Gastrocnemius medialis (tissue), 4 donors: ENCODE measurements around the gene CBR4.

ENCODE experiments used
- POLR2A ChIP-seq, 2 donors: fragments of 450-650 bp; IDR thresholded peaks; one replicate each; pipeline ENCODE4 v1.6.1; 2017; ENCODE audit warnings: antibody characterized with exemption in 2 of 2, mild to moderate bottlenecking in 2 of 2, moderate library complexity in 2 of 2
- TF ChIP-seq, protein P1 (sequence below), 5 experiments: fragments of 450-650 bp in 3 of 5; fragments of 200-600 bp in 2 of 5; sonication (generic) in 2 of 5; IDR thresholded peaks in 4 of 5; conservative IDR thresholded peaks in 1 of 5; 1 replicate in 4 of 5; 2 replicates in 1 of 5; pipeline ENCODE4 v1.5.1; 2016 to 2019; ENCODE audit warnings: antibody characterized with exemption in 5 of 5, mild to moderate bottlenecking in 3 of 5, moderate library complexity in 3 of 5

- TF ChIP-seq, protein P1, sequence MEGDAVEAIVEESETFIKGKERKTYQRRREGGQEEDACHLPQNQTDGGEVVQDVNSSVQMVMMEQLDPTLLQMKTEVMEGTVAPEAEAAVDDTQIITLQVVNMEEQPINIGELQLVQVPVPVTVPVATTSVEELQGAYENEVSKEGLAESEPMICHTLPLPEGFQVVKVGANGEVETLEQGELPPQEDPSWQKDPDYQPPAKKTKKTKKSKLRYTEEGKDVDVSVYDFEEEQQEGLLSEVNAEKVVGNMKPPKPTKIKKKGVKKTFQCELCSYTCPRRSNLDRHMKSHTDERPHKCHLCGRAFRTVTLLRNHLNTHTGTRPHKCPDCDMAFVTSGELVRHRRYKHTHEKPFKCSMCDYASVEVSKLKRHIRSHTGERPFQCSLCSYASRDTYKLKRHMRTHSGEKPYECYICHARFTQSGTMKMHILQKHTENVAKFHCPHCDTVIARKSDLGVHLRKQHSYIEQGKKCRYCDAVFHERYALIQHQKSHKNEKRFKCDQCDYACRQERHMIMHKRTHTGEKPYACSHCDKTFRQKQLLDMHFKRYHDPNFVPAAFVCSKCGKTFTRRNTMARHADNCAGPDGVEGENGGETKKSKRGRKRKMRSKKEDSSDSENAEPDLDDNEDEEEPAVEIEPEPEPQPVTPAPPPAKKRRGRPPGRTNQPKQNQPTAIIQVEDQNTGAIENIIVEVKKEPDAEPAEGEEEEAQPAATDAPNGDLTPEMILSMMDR (IDR thresholded peaks at IDR 0.05 in 4 of 5, conservative IDR thresholded peaks at IDR 0.05 in 1 of 5) = no peak
- TF ChIP-seq POLR2A (IDR thresholded peaks at IDR 0.05) = no peak
Observed at GRCh38 chr4:169047956-169048355, 37.9 kb upstream of the CBR4 start.
